GM21723 (cell line): ENCODE results near the gene KIAA0825.

ENCODE experiments used
- ATAC-seq: cut with Tn5 transposase; IDR thresholded peaks from one replicate; pipeline ENCODE4 v1.9.1; 2021; ENCODE audit warnings: mild to moderate bottlenecking, moderate library complexity; ENCODE audit not compliant: unreplicated experiment

Gene KIAA0825, protein sequence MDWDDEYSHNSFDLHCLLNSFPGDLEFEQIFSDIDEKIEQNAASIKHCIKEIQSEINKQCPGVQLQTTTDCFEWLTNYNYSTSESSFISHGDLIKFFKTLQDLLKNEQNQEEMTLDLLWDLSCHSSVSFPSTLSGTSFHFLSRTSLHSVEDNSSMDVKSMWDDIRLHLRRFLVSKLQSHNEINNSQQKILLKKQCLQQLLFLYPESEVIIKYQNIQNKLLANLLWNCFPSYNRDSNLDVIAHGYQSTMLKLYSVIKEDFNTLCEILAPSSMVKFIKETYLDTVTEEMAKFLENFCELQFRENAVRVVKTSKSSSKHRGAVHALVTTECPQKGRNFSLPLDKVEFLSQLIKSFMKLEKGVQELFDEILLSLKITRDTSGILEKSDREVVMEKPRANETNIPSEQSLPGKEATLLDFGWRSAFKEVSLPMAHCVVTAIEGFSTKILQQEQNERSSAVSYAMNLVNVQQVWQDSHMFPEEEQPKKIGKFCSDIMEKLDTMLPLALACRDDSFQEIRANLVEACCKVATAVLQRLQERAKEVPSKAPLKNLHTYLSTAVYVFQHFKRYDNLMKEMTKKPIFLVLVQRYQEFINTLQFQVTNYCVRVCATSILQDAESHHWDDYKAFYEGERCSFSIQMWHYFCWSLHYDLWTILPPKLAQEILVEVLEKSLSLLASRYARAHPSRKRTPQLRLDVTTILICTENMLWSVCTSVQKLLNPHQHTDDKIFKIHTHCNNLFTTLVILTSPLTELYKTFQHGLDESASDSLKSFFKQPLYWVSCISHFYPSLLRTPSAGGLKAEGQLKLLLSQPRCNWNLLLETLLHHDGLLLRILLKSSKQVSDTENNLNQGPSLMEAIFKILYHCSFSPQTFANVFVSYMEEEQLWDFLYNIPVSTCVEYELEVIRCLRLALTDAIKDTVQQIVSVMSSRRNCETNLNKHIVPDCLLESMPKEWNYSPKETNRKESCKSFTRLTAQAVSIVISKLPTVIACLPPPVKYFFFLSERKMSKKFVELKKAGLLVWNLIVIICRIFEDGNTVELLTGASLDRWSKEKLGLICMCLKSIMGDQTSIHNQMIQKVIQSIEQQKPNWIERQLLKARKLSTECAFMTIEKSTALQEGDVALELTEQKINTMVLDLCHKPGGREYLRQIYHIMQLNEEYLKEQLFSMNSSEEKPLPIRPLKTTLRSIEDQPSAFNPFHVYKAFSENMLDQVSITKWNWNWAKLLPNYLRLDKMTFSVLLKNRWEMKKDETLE (N-terminal part only)

DNA sequence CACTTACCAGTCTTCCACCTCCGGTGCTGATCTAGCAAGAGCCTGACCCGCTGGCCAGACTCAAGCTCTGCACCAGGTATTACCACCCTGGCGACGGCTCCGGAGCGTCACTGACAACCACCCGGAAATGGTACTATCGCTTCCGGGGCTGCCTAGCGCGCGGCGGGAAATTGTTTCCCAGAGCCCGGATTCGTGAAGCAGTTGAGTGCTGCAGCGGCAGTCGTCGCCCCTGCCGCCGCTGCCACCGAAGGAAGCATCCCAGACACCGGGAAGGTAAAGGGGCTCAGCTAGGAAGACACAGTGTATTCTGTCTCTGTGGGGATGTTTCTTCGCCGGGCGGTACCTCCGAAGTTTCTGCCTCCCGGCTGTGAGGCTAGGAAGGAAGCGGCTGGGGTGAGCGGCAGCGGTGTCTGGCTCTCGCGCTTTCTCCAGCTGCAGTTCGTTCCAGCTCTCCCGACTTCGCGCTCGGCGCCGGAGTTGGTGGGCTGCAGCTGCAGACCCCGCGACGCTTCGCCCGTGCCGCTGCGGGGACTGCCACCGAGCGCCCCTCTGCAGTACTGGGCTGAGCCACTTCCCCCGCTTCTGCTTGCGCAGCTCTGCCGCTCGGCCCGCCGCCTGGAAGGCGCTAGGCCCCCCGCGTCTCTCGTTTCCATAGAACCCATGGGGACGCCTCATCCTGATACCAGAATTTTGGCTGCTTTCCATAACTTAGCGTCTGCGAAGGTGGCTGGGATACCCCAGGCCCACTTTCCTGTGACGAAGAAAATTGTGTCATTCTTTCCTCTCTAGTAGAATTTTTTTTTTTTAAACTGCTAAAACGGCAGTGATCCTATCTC, at the start of gene KIAA0825, which contains the start of gene SLF1:
TSS of gene KIAA0825 (minus strand) at position 112 of the 836 bp plus-strand sequence. CDS start 81,478 bp downstream, outside the sequence.
TSS of gene SLF1 (plus strand) at position 177 of the 836 bp plus-strand sequence. CDS start 10,142 bp downstream, outside the sequence.
- ATAC-seq: peak; percentile 95

DNA sequence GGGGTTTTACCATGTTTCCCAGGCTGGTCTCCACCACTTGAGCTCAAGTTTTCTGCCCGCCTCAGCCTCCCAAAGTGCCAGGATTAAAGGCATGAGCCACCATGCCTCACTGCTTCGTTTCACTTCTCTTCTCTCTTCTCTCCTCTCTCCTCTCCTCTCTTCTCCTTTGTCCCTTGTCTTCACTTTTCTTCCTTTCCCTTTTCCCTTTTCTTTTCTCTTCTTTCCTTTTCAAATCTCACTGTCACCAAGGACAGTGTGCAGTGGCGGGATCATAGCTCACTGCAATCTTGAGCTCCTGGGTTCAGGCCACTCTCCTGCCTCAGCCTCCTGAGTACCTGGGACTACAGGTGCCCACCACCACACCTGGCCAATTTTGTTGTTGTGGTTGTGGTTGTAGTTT, 49.5 kb upstream of the KIAA0825 start:
- ATAC-seq: no peak

DNA sequence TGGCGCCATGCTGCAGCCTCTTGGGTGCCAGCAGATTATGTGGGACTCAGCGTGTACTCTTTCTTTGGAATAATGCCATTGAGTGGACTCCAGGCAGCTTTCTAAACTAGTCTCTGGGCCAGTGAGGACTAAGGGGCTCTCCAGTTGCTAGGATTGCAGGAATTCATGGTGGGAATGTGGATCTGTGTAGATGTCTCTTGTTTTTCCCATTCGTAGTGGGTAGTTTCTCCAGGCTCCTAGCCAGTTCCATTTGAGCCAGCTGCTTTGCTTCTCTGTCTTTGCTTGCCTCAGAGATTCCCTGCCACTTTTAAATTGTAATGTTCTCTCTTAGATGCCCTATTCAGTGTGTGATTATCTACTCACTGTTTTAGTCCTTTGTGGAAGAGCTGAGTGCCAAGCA, 42.7 kb upstream of the KIAA0825 start:
- no peak for ATAC-seq

DNA sequence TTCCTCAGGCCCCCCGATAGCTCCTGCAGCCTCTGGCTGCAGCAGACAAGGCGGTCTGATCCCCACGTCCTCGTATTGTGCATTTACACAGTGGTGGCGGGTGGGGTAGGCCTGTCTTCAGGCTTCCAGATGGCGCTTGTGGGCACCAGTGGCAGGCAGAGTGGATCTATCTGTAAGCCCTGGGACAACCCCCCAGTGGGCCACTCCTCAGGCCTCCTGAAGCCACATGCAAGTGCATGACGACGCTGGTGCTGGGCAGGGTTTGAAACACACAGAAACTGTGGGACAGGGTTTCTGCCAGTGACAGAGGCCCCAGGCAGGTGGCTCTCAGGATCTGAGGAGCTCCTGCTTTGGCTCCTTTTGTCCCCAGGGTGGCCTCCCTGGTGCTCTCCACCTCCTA, 42.1 kb upstream of the KIAA0825 start:
- ATAC-seq: no peak

DNA sequence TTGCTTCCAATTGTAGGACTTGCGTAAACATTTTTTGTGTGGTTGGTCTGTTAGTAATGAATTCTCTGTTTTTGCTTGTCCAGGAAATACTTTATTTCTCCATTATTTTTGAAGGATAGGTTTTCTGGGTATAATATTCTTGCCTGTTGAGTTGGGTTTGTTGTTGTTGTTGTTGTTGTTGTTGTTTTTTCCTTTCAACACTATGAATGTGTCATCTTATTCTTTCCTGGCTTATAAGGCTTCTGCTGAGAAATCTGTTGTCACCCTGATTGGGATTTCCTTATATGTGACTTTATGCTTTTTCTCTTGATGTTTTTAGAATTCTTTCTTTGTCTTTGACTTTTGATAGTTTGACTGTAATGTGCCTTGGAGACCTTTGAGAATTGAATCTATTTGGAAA, 39.9 kb upstream of the KIAA0825 start:
- no peak for ATAC-seq

DNA sequence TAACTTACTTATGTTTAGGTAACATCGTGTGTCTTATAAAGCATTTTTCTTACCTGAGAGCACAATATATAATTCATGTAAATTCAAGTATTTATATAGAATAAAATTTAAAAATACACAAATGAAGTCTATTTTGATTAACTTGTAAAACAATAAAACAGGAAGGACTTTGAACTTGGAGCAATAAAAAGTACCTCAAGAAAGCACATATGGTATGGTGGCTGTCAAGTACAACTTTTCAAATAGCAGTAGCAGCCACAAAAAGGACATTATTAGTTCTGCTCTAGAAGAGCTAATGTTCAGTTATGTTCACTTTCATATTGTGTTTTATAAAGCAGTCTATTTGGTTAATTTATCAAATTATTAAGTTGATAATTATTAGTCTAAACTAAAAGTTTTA, 31.5 kb upstream of the KIAA0825 start:
- no peak for ATAC-seq

DNA sequence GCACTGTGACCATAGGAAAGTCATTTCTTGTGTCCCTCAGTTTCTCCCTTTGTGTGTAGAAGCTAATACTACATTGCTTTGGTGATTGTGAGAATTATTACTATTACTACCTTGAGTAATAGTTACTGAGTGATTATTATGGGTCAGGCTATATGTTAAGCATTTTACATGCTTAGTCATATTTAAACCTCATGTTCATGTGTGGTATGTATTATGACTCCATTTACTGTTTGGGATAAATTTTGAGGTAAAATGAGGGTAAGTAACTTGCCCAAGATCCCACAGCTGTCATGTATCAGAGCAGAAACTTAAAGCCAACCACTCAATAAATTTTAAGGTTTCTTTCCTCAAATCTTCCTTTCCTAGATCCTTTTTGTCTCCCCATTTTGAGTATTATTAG, 28.4 kb upstream of the KIAA0825 start:
- no peak for ATAC-seq

DNA sequence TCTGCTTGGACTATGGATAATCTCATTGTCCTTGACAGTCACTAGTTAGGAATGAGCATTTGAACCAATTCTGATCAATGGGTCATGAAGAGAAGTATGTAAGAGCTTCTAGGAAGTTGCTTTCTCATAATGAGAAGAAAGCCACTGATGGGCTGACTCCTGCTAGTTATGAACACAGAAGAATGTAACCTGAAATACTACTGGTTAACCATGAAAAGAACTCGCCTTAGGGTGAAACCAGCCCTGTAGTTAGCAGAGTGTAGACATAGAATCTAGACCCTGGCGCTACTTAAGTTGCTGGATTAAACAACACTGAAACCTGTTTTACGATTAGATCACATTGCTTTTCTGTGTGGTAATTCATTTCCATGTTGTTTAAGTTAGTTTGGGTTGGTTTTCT, 26.6 kb upstream of the KIAA0825 start:
- ATAC-seq: no peak

DNA sequence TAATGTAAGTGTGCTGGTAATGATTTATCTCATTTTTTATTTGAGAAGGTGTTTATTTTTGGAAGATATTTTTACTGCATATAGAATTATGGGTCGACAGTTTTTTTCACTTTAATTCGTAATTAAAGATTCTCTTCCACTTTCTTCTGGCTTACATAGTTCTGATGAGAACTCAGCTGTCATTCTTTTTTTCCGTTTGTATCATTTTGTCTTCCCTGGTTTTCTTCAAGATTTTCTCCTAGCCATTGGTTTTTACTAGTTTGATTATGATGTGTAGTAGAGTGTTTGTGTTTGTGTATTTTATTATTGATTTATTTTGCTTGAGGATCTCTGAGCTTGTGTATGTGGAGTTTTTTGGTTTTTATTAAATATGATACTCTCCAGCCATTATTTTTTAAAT, 21.8 kb upstream of the KIAA0825 start:
- no peak for ATAC-seq

DNA sequence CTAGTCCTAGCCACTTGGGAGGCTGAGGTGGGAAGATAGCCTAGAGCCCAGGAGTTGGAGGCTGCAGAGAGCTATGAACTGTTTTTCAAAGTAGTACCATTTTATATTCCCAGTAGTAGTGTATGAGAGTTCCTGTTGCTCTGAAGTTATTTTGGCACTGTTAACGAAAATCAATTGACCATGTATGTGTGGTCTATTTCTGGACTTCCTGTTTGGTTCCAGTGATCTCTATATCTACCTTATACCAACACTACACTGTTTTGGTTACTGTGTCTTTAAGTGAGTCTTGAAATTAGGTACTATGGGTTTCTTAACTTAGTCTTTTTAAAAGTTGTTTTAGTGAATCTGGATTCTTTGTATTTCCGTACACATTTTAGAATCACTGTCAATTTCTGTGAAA, 13.6 kb upstream of the KIAA0825 start:
- peak; percentile 97 for ATAC-seq

DNA sequence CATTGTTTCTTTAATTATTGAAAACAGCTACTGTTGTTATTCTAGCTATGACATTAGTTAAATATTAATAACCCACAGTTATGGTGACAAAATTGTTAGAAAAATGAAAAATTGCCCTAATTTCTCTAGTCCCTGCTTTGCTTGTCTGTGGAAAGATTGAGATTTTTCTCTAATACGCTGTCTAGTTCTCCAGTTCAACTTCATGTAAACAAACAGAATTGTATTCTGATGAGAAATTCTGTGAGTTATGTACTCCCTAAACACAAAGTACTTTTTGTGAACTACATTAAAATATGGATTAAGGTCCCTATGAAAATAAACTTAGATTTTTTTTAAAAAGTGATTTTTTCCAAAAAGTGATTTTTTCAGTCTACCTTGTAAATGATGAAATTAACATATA, 8.8 kb upstream of the KIAA0825 start:
- ATAC-seq: no peak

DNA sequence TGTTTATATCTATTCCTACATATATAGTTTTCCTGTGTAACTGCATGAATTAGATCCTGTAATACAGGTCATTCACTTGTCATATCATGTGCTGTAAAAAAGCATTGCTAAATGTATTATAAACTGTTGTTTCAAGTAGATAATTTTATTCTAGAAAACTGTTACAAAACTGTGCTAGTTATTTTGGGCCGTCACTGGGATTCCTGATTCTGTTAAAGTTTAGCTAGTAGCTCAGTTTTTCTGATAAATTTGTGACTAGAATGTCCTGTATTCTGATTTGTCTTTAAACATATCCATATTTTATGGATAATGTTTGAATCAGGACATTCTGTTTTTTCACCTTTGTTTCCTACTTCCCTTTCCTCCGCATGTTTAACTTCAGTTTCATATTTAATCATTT, 5.5 kb upstream of the KIAA0825 start:
- no peak for ATAC-seq

DNA sequence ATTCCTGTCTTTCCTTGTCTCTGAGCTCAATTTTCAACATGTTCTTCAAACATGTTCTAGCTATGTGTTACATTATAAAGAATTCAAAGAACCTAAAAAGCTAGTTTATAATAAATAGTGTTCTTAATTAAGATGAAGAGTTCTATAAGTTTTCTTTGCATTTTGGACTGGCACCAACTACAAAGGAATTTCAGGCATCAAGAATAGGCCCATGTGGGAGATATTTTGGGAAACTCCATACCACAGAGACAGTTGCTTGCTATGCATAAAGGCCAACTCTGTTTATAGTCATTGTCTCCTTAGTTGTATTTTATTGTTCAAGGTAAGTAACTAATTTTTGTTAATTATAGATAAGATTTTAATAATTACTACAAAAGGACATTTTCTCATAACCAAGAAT, 4.6 kb upstream of the KIAA0825 start:
- no peak for ATAC-seq

DNA sequence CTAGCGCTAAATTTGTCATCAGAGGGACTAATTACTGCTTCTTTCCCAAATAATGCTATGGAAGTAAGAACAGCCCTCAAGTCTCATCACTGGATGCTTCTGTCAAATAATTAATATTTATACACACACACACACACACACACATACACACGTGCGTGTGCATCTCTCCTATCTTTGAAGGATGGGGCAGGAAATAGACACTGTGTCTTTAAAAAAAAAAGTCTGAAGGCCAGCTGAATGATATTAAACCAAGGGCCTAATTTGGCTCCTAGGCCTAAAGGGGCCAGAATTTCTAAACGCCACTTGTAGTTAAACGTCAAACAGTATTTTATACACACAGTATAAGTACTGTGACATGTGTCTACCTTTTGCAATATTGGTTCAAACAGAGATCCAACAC, 3.4 kb upstream of the KIAA0825 start:
- no peak for ATAC-seq

DNA sequence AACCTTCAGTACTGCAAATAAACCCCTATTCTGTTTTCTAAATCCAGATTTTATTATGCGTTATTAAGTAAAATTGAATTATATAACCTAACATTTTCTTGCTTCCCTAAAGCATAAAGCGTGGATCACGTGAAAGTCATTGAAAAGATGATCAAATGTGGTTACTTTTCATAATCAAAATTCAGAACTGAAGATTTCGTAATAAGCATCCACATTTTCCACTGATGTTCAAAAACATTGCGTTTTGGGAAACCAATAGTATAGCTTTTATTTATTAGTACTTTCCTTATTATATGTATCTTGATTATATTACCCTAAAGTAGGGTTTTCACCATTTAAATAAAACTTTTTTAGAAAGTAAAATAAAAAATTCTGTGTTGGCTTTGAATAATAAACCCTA, 1.9 kb upstream of the KIAA0825 start:
- ATAC-seq: no peak

DNA sequence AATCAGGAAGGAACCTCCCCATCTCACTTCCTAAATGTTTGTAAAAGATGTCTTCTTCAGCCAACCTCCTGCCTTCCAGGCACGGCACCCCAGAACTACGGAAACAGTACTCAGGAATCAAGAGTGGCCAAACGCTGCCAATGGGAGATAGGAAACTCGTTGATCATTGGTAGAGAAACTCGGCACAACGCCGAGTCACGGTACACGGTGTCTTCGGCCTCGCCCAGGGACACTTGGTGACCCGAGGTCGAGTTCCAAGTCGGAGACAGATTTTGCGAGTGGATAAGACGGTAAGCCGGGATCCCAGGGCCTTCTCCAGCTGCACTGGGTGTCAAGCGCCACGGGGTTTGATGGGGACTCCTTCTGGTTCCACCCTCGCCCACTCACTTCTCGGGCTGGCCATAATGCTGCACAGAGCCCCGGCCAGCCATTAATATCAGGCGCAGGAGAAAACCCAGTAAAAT, 343 bp downstream of the KIAA0825 start:
- ATAC-seq: peak; percentile 33

DNA sequence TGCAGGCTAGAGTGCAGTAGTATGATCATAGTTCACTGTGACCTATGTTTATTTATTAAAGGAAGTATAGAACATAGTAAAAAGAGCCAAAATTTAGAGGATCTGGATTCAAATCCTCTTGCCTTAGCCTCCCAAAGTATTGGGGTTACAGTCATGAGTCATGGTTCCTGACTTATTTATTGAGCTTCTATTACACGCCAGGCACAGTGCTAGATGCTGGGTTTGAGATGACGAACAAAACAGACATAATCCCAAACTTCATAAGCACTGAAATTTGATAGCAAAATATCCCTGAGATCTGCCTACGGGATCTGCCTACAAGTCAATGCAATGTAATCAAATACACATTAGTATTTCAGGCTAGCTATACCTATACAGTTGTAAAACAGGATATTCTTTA, 2.5 kb downstream of the KIAA0825 start:
- ATAC-seq: no peak

DNA sequence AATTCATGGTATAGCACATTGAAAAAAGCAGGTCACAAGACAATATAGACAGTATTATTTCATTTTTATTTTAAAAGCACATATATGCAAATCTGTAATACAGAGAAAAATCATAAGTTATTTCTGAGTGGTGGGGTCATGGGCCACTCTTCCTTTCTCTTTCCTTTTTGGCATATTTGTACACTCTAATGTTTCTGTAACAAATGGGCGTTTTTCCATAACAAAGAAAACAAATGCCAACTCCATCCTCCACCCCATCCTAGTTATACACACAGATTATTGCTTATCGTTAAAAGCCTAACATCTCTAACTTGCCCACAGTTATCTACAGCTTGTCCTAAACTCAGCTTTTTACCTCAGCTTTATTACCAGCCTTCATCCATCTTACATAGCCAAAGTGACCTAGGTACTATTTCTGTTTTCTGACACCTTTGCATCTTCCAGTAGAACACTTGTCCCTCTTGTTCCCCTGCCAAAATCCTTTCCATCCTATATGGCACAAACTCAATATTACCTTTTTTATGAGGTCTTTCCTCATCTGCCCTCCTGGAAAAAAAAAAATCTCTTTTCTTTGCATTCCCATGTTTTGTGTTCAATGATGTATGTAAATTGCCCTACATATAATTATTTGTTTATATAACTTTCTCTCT, 4.1 kb downstream of the KIAA0825 start:
- ATAC-seq: no peak

DNA sequence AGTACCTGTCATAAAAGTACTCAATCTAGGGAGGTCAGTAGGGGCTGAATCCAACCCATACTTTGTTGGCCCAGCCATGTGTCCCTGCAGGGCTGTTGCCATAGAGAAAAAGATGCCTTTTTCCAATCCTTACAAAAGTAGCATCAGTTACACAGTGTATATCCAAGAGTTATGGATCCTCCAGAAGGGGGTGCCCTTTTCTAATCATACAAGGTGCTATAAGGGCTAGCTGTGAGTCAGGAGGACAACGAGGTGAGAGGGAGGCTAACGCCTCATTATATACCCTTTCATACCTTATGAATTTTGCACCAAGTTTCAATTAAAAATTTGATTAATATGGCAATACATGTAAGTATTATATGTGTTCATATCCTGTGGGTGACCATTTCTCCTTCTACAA, 4.8 kb downstream of the KIAA0825 start:
- ATAC-seq: no peak
